ENCODE measurements around the gene CAPZB.
A peak's percentile ranks its signal among the peaks of the same experiment; 100 is the strongest.

Gene CAPZB

DNA sequence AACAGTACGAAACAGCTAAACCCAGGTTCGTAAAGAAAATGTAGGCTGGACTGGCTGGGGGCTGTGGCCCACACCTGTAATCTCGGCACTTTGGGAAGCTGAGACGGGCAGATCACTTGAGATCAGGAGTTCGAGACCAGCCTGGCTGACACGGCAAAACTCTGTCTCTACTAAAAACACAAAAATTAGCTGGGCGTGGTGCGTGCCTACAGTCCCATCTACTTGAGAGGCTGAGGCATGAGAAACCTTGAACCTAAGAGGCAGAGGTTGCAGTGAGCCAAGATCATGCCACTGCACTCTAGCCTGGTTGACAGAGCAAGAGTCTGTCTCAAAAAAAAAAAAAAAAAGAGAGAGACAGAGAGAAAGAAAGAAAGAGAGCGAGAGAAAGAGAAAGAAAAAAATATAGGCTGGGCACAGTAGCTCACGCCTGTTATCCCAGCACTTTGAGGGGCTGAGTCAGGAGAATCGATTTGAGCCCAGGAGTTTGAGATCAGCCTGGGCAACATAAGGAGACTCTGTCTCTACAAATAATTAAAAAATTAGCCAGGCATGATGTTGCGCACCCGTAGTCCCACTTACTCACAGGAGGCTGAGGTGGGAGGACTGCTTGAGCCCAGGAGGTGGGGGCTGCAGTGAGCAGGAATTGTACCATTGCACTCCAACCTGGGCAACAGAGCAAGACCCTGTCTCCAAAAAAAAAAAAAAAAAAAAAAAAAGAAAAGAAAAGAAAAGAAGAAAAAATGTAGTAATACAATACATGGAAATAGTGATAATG is 35.7 kb downstream of the CAPZB start:
- DNase-seq = no peak

DNA sequence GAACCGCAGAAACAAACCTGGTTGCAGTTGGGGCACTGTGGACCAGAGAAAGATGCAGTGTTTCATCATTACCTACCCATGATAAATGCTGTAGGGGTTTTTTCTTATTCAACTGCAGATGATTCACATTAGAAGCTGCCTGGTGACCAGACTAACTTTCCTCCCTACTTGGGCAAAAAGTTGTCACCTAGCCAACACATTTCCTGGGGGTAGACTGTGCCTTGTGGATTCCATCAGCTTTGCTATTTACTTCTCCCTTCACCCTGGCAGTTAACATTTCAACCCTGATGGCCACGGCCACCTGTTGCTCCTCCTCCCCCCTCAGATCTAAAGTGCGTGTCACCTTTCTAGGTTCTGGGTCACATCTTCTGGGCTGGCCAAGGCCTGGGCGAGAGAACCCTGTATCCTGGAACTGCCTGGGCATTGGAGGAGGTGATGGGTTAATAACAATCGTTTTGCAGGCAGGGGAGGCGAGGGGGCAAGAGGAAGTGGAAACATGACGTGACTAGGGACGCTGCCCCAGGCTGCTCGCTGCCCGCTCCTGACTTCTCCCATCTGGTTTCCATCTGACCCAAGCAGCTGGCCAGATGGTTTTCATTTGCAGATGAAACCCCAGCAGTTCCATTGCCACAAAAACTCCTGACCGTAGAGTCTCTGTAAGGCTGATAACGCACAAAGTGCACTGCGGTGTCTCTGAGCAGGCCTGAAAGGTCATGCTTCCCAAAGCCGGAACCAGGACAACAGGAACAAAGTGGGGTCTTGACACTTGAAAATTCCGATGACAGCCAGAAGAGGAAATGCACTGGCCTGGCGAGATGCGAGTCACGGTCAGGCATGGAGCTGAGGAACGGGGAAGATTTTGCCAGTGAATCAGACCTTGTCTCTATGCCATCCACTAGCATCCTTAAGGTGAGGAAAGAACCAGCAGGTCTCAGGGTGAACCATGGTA is 36.6 kb downstream of the CAPZB start:
- peak in 3 of 51 donors; percentile 33 to 36 (median 33) for DNase-seq

DNA sequence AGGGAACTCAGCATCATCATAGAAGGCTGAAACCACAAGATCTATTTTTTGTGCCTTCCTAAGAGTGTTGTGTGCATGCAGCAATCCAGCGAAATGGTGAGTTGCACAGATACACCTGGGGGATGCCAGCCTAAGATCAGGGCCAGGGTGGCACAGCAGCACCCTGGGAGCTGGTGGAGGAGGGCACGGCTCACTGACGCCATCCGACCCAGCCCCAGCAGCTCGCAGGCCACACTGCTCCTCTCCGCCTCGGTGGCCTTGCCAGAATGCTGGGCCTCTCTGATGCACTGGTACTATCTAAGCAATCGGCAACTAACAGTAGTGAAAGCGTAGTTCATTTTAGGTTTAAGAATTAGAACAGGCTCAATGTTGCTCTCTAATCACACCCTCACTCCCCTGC is 37.8 kb downstream of the CAPZB start:
- DNase-seq = no peak

DNA sequence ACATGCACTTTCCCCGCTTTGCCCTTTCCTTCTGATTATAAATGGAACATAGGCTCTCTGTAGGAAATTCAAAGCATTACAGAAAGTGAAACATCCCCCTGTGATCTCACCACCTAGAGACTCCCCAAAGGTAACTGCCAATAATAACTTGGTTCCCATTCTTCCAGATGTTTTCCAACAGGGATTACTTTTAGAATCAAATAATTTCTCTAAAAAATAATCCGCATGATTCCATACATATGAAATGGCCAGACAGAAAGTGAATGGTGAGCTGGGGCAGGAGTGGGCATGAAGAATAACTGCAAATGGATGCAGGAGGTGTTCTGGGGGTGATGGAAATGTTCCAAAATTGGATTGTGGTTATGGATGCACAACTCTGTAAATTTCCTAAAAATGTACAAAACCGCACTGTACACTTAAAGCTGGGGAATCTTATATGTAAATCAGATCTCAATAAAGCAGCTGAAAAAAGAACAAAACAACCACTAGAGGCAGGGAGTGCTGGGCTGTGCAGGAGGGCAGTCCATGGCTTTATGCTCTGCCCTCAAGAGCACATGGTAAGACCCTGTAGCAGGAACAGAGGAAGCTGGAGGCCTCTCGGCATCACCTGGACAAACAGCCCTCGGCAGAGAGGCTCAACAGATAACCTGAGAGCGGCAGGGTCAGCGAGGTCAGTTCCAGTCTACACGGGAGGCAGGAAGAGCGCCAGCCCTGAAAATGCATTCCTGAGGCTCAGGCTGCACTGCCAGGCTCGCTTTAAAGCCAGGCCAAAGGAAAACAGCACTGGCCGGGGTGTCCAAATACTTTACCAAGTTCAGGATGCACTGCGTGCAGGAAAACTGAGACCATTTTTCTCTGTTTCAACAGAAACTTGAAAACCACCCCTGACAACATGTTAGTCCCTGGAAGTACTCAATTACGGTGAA is 39.7 kb downstream of the CAPZB start:
- no peak for DNase-seq

DNA sequence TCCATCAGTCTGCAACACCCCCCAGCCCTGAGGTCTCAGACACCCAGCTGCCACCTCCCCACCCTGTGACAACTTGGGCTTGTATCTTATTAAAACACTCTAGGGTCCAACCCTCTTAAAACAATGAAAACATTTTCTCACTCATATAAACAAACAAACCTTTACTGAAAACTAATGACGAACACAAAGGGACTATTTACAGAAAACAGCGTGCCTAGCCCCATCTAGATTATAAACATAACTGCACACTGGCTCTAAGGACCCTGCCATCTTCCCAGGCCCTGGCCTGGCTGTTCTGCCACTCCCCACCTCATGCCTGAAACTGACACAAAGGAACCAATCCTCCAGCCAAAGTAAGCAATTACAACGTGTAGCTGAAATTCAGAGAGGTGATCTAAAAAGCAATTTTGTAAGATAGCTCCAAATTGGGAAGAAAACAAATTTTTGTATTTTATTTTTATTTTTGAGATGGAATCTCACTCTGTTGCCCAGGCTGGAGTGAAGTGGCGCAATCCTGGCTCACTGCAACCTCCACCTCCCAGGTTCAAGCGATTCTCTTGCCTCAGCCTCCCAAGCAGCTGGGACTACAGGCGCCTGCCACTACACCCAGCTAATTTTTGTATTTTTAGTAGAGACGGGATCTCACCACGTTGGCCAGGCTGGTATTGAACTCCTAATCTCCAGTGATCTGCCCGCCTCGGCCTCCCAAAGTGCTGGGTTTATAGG is 40.9 kb downstream of the CAPZB start:
- no peak for DNase-seq

DNA sequence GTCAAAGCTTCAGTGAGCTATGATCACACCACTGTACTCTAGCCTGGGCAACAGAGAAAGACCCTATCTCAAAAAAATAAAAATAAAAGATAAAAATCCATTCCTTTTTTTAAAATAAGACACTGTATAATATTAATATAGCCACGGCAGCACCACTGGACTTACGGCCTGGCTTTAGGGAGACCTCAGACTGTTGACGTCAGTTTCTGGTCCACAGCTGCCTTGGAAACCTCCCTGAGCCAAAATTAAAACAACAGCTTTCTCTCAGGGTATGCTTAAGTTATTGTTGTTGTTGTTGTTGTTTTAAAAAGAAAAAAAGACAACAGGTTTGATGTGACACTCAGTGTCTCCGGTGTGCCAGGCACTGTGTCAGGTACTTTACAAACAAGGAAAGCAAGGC is 42.0 kb downstream of the CAPZB start:
- no peak for DNase-seq

DNA sequence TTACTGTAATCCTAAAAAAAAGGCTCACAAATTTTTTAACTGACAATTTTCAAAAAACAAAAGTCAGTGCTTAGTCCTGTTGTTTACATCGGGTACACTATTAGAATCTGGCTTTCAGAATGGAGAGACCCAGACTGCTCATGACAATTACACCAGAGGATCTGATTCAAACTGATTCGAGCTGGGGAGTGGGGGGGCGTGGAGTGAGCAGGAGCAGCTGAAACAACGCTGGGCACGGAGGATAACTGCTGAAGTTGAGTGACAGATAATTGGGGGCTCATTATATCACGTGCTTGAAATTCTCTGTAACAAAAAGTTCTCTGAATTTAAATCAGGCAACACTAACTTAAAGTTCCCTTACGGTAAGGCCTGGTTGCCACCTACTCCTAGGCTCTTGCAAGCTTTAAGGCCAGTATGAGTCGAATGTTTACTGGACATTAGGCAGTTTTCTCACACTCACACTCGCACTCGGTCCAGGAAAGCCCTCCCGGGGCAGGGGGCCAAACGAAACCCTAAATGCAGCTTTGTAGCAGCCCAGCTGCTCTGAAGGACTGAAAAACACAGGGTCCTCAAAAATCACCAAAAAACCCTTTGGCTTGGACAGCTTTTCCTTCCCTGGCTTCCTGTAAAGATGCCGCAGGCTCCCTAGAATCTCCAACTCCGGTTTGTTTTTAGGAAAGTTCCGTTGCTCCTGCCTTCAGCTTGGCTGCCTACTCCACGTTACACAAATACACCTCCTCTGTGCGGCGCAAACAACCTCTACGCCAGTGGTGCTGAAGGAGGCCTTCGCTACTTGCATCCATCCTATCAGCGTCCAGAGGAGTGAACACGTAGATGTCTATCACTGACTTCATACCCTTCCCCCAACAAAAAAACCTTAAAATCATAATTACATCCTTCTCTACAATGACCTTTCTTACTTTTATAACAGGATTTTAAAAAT is 42.9 kb downstream of the CAPZB start:
- DNase-seq = peak in 4 of 51 donors; percentile 18 to 25 (median 22)

DNA sequence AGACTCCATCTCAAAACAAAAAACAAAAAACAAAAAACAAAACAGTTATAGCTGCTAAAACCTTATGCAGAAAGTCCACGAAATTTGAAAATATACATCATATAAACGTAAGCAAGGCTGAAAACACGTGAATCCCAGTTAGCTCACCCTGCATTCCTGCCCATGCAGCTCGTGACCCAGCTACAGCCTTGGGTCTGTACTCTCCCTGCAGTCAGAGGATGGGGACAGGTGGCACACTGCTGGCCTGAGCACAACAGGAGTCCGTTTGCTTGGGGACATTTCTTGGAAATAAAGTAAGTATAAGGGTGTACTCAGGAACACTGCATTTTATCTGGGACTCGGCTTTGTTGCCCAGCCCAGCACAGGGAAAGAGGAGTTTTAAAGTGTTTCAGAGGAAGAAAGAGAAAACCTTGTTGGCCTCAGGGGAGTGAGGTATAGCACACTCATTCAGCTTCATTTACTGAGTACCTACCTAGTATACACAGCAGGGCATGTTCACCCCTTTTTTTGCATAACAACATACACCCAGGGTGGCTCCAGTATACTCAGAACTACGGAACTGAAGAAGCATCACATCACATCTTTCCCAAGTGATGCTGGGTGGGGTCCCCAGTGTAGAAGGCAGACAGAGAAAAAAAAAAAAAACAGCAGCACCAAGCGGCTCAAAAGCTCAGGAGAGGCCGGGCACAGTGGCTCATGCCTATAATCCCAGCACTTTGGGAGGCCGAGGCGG is 44.1 kb downstream of the CAPZB start:
- DNase-seq = peak in 9 of 51 donors; percentile 27 to 60 (median 36)

DNA sequence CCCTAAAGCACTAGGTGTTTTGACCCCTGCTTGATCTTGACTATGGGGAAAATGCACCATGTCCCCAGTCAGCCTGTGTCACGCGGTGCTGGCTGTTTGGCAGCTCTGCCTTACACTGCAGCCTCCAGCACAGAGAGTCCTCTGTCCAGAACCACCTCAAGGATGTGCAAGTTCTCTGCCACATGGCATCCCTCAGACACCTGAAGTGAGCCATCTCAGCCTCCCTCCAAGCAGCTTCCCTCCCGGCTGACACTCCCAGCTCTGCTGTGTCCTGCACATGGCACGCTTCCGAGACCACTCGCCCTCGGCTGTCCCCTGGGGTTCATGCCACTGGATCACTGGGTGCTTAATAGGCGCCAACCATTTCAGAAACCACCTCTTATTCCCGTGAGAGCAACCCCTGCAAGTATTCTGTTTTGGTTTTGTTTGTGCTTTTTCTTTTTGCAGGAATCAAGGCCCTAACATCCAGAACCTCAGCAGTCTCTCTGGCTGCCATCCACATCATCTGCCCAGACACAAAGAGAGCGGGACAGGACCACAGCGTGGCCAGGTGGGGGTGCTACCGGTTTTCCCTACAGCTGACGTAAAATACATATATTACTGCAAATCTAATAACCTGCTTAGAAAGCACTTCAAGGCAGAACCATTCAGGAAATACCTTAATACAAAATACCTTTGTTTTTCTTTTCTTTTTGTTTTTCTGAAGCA is 45.7 kb downstream of the CAPZB start:
- peak in 22 of 51 donors; percentile 17 to 67 (median 48) for DNase-seq

DNA sequence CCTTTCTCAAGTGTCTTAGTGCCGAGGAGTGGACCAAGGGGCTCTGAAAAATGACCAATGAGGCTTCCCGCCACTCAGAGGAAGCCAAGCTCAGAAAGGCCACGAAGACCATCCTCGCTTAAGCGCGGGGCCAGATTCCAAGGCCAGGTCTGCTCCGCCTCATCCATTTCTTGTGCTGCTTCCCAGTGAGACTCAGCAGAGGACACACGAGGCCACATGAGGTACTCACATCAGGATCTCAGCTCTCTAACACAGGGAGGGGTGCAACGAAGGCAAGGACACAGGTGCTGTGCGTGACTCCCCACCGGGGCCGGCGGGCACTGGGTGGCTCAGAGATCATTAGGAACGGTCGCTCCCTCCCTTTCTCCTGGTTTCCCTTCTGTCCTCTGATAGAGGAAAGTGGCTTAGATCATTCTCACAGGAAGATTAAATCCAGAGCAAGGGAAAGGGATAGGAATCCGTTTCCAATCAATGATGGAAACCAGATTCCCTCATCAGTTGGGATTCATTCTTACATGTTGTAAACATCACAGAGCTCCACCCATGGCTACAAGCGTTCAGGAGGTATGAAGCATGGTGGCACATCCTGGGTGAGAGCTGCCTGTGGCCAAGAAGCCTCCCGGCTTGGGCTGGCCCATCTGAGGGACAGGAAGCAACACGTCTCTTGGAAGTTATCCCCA is 46.7 kb downstream of the CAPZB start:
- no peak for DNase-seq

DNA sequence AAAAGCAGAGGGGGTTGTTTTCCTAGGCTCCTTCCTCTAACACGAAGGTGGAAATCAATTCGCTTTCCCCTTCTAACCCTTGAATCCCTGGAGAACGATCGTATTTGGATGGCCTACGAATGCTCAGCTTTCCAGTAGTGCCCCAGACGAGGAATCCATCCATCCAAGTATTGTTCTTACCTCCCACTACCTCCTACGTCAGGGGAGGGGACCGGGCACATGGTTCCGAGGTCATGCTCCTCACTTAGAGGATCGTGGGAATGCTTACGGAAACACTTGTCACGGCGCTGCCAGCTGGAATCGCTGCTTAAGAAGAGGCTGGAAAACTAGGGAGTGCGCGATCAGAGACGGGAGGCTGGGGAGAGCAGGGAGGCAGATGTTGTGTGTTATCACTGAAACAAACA is 47.4 kb downstream of the CAPZB start:
- no peak for DNase-seq

DNA sequence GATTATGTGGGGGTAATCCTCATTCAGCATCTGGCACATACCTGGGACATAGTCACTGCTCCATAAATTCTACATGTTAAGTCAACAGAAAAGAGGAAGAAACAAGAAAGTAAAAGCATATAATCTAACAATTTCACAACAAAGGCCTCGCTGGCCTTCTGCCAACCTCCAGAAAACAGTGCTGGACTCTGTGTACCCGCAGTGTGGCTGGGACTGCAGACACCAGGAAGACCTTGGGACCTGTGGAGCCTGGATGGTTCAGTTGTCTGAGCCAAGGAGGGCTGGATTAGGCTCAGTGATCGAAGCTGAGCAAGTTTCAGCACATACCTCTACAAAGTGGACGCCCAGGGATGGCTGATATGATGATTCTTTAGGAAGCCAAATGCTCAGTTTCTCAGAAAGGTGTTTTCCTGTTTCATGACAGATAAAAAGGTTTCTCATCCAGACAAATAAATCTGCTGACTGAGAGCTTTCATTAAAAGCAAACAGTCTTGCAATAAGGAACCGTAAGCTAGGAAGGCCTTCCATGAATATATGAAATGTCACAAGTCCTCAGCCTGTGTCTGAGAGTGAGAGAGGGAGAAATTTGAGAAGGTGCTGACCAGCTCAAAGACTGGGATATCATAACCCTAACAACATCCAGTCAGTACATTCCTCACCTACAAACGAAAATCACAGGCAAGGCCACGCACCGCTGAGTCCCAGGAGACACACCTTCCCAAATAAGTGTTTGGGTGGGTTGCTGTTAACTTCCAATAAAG is 48.4 kb downstream of the CAPZB start:
- DNase-seq = peak in 20 of 51 donors; percentile 13 to 54 (median 40)

DNA sequence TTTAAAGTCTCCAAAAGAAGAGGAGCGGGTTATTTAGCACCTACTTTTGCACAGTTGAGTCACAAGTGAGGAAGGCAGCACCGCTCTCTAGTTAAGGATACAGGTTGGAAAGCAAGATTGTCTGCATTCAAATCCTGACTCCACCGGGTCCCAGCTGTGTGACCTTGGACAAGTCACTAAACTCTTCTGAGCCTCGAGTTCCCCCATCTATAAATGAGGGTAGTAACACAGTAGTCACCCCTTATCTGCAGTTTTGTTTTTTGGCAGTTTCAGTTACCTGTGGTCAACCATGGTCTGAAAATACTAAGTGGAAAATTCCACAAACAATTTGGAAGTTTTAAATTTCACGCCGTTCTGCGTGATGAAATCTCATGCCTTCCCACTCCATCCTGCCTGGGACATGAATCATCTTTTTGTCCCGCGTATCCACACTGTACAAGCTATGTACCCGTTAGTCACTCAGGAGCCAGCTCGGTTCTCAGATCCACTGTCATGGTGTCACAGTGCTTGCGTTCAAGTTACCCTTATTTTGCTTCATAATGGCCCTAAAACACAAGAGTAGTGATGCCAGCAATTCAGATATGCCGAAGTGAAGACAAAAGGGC is 49.4 kb downstream of the CAPZB start:
- DNase-seq = no peak

DNA sequence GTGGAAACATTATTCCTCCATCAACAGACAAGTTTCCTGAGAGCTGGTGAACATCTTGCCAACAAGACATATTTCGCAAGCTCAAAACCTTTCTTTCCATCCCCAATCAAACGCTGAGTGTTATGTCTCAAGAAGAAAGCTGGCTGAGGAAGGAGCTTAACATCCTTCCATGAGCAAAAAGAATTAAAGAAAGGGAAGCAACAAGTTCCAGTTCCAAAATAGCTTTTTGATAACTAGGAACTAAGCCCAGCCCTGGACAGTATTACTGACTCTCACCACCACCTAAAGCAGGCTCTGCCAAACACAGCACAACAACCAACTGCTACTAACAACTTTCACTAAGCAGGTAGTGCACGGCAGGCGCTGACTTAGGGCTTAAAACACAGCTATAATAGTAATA is 50.2 kb downstream of the CAPZB start:
- DNase-seq = peak in 2 of 51 donors; percentile 35

DNA sequence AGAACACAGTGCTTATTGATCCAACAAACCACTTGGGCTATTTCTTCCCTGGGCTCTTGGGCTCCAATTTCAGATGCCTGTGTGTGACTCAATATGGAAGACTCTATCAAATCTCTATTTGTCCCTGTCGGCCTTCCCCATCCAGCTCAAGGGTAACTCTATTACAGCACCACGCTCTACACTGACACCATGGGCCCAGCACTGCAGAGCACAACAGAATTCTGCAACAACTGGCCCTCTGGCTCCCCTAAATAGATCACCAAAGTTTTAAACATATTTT is 51.7 kb downstream of the CAPZB start:
- no peak for DNase-seq

DNA sequence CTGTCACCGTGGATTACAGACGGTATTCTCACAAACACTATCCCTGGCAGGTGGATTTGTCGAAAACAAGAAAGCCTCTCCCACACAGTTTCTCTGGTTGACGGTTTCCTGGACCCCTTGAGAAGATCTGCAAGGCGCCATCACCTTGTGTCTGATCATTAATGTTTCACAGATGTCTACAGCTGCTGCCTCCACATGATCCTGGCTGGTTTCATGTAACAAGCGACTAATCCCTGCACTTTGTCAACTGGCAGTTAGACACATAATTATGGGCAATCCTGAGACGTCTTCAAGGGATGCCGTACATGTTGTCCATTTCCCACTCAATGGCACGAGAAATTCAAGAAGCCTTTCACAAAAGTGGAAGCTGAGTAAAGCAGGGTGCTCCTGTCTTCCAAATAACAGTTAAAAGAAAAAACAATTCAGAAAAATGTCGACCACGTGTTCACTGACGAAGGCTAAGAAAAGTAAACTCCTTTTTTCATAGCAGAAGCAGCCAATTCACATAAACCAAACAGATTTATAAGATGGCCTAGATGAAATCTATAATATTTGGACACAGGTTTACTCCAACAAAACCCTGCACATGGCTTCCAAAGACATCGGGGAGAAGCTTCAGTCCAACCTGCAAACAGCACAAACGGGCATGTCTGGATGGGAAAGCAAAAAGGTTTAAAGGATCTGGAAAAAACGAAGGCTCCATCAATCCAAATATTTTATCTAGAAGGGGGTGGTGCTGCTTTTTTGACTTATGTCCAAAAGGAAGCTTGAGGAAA is 52.2 kb downstream of the CAPZB start:
- no peak for DNase-seq
